SK-N-SH (cell line): Measurements from ENCODE around the gene SNTG2. TPM values are rescaled to one million over a fixed set of nuclear protein-coding genes. Genes with fewer than 3 reads are reported as not detected.

Source experiments
- CTCF ChIA-PET: fragments of 300-600, 350-600 bp; formaldehyde crosslinking; extraction: SDS; loops from one replicate; lab custom pipeline; 2021; lab: Yijun Ruan, JAX
- POLR2A ChIA-PET: fragments of 350-600 bp; sonication (Branson Sonifier 250); formaldehyde crosslinking; extraction: SDS; loops from one replicate; lab custom pipeline; 2020; ENCODE audit warnings: antibody characterized with exemption, inconsistent platforms; lab: Yijun Ruan, JAX
- DNase-seq: peaks from one replicate; pipeline ENCODE4 v3.0.0; 2012
- H2AFZ ChIP-seq: fragments of 200-600 bp; sonication (generic); 2 replicates; pipeline ENCODE4 v1.8.1; 2016; ENCODE audit warnings: antibody characterized with exemption, mild to moderate bottlenecking, low read depth
- H3F3A ChIP-seq: fragments of 200-600 bp; sonication (generic); replicated peaks from 2 replicates; pipeline ENCODE3; 2016; ENCODE audit warnings: antibody characterized with exemption, mild to moderate bottlenecking; ENCODE audit not compliant: insufficient read depth
- H3K27ac ChIP-seq, 2 experiments: fragments of 200-500 bp in 1 of 2; fragments of 200-600 bp in 1 of 2; sonication (Bioruptor generic) in 1 of 2; sonication (generic), shearing (Covaris generic) in 1 of 2; 2 replicates each; pipeline versions ENCODE4 v1.5.1 to v1.6.1; 2014 to 2016; ENCODE audit warnings: low read depth in 2 of 2, inconsistent platforms in 1 of 2, low read length in 1 of 2, mild to moderate bottlenecking in 1 of 2, mixed read lengths in 1 of 2
- H3K27me3 ChIP-seq: fragments of 200-600 bp; sonication (generic), shearing (Covaris generic); 2 replicates; pipeline ENCODE4 v1.6.1; 2016; ENCODE audit warnings: mixed run types; ENCODE audit not compliant: insufficient read depth
- H3K36me3 ChIP-seq, 2 experiments: fragments of 200-500 bp in 1 of 2; fragments of 200-600 bp in 1 of 2; sonication (Bioruptor generic) in 1 of 2; sonication (generic) in 1 of 2; replicated peaks in 1 of 2; 2 replicates each; pipeline versions ENCODE3 to v1.5.1; 2014 to 2016; ENCODE audit warnings: low read length in 1 of 2, mild to moderate bottlenecking in 1 of 2; ENCODE audit not compliant: insufficient read depth in 2 of 2, control insufficient read depth in 1 of 2
- H3K4me1 ChIP-seq, 2 experiments: fragments of 200-500 bp in 1 of 2; fragments of 200-600 bp in 1 of 2; sonication (Bioruptor generic) in 1 of 2; sonication (generic), shearing (Covaris generic) in 1 of 2; 2 replicates each; pipeline versions ENCODE4 v1.5.1 to v1.6.1; 2014 to 2016; ENCODE audit warnings: low read depth in 1 of 2, low read length in 1 of 2, mixed run types in 1 of 2; ENCODE audit not compliant: insufficient read depth in 2 of 2, control insufficient read depth in 1 of 2
- H3K4me2 ChIP-seq: fragments of 200-600 bp; sonication (generic), shearing (Covaris generic); 2 replicates; pipeline ENCODE4 v1.6.1; 2017; ENCODE audit warnings: mixed run types
- H3K4me3 ChIP-seq, 2 experiments: fragments of 200-500 bp in 1 of 2; fragments of 200-600 bp in 1 of 2; sonication (Bioruptor generic) in 1 of 2; sonication (generic), shearing (Covaris generic) in 1 of 2; 2 replicates each; pipeline versions ENCODE4 v1.5.1 to v1.8.1; 2014 to 2016; ENCODE audit warnings: low read depth in 2 of 2, inconsistent platforms in 1 of 2, low read length in 1 of 2, mild to moderate bottlenecking in 1 of 2, mixed read lengths in 1 of 2, moderate library complexity in 1 of 2
- H3K79me2 ChIP-seq: fragments of 200-600 bp; sonication (generic); 2 replicates; pipeline ENCODE4 v1.8.1; 2017; ENCODE audit warnings: mild to moderate bottlenecking; ENCODE audit not compliant: insufficient read depth
- H3K9ac ChIP-seq: fragments of 200-600 bp; sonication (generic); 2 replicates; pipeline ENCODE4 v1.6.1; 2017; ENCODE audit warnings: mixed run types
- H3K9me2 ChIP-seq: fragments of 200-600 bp; sonication (generic); 2 replicates; pipeline ENCODE4 v1.6.1; 2017; ENCODE audit warnings: mixed run types
- H3K9me3 ChIP-seq: fragments of 200-600 bp; sonication (generic); 2 replicates; pipeline ENCODE4 v1.6.1; 2017; ENCODE audit warnings: mixed run types, mild to moderate bottlenecking, moderate library complexity
- H4K20me1 ChIP-seq: fragments of 200-600 bp; sonication (generic); 2 replicates; pipeline ENCODE4 v1.6.1; 2017; ENCODE audit warnings: mild to moderate bottlenecking, mixed run types; ENCODE audit not compliant: insufficient read depth
- CHD2 ChIP-seq: fragments of 150-350 bp; IDR thresholded peaks from 2 replicates; pipeline ENCODE4 v1.6.1; 2018; ENCODE audit warnings: low read length; ENCODE audit not compliant: partially characterized antibody
- ELF1 ChIP-seq: IDR thresholded peaks from 2 replicates; pipeline ENCODE4 v1.4.0; 2012
- EZH2phosphoT487 ChIP-seq: fragments of 200-600 bp; sonication (generic); IDR thresholded peaks from 2 replicates; pipeline ENCODE4 v1.6.1; 2017; ENCODE audit warnings: low read depth, mixed run types, mild to moderate bottlenecking, antibody characterized with exemption, moderate library complexity, borderline replicate concordance
- FOXM1 ChIP-seq: IDR thresholded peaks from 2 replicates; pipeline ENCODE4 v1.4.0; 2012; ENCODE audit warnings: low read depth, mild to moderate bottlenecking
- GABPA ChIP-seq: IDR thresholded peaks from 2 replicates; pipeline ENCODE4 v1.4.0; 2012; ENCODE audit warnings: low read depth, mild to moderate bottlenecking
- POLR2AphosphoS5 ChIP-seq: IDR thresholded peaks from 2 replicates; pipeline ENCODE4 v1.6.1; 2012; ENCODE audit warnings: low read depth, low read length
- RCOR1 ChIP-seq: fragments of 150-350 bp; IDR thresholded peaks from 2 replicates; pipeline ENCODE4 v1.6.1; 2017; ENCODE audit warnings: antibody characterized with exemption, low read length
- REST ChIP-seq: IDR thresholded peaks from 2 replicates; pipeline ENCODE4 v1.6.1; 2012; ENCODE audit warnings: mild to moderate bottlenecking, low read depth, low read length, moderate library complexity
- ZBTB33 ChIP-seq: IDR thresholded peaks from 2 replicates; pipeline ENCODE4 v1.4.0; 2012; ENCODE audit warnings: low read depth, borderline replicate concordance
- WGBS: methylation state at CpG from one replicate; pipeline ENCODE4 v1.1.6; 2017; ENCODE audit warnings: low lambda C conversion rate; 5-methylcytosine and 5-hydroxymethylcytosine counted together
- polyA plus RNA-seq, 3 experiments: library from polyadenylated mRNA; depleted of rRNA; stranded (reverse); fragments of >200 nt; gene quantifications; 2 replicates each; pipeline ENCODE4 v1.2.3, GENCODE V29; 2012

The SNTG2 gene
- polyA plus RNA-seq, 1 of the 3 experiments (the other 2 are of a cell fraction): not detected

- POLR2A ChIA-PET: no interaction called here
- CTCF ChIA-PET: interaction anchor here (1.3 kb wide), 1 partner anchor 327 kb away, joined by 5 read pairs; no protein-coding TSS in a partner anchor
- Histone ChIP-seq H3K4me2 (no peak overlapping the region), H3K27ac (no peak overlapping the region), H3K9me3 (no peaks in the 10 kb centered on the region), H3K27me3 (no peaks in the 10 kb centered on the region), H3K79me2 (no peaks in the 10 kb centered on the region), H4K20me1 (no peaks in the 10 kb centered on the region), H3K4me1 (peaks cover 0 to 10% of the 10 kb centered on the region in 2 experiments; a peak in 1 of 4 replicates), H3K9ac (no peak overlapping the region), H3K9me2 (no peaks in the 10 kb centered on the region), H3F3A (no peaks in the 10 kb centered on the region), H2AFZ (no peak overlapping the region), H3K36me3 (no peaks in the 10 kb centered on the region), H3K4me3 (no peak overlapping the region)
- TF ChIP-seq GABPA (no peak), CHD2 (no peak), ZBTB33 (no peak), POLR2AphosphoS5 (no peak), RCOR1 (no peak)
- WGBS: 44% methylated on average over 5 of the region's 11 CpGs
- no peak for DNase-seq
Observed at GRCh38 chr2:1223791-1224190, 273.1 kb downstream of the SNTG2 start.

- Histone ChIP-seq H3K4me2 (no peak overlapping the region), H3K9ac (no peak overlapping the region), H3K4me3 (no peak overlapping the region), H3K9me2 (no peaks in the 10 kb centered on the region), H2AFZ (no peak overlapping the region), H3K36me3 (no peaks in the 10 kb centered on the region), H4K20me1 (no peaks in the 10 kb centered on the region), H3K9me3 (no peaks in the 10 kb centered on the region), H3F3A (no peaks in the 10 kb centered on the region), H3K79me2 (no peaks in the 10 kb centered on the region), H3K4me1 (peaks cover 0 to 9% of the 10 kb centered on the region in 2 experiments; a peak in 1 of 4 replicates), H3K27me3 (no peaks in the 10 kb centered on the region), H3K27ac (no peak overlapping the region)
- ChIA-PET CTCF (interaction anchor here (0.7 to 2.0 kb wide), 5 partner anchors 18 to 544 kb away, joined by 3 to 5 read pairs (median 4); no protein-coding TSS in a partner anchor), POLR2A (no interaction called here)
- 35% methylated on average over 3 of the region's 3 CpGs for WGBS
- no peak for DNase-seq
- TF ChIP-seq EZH2phosphoT487 (no peak), ELF1 (no peak), FOXM1 (no peak), REST (no peak)
Observed at GRCh38 chr2:1224901-1225300, 274.3 kb downstream of the SNTG2 start.
